ENCODE data around the gene AKT2. TPM values are rescaled to one million over a fixed set of nuclear protein-coding genes. Genes with fewer than 3 reads are reported as not detected.

AKT2 gene
- total and polyA plus RNA-seq, 2 experiments from 2014 or later = 60.1 to 193 TPM

GRCh38 chr19:40253611-40254092 is 31.5 kb downstream of the AKT2 start:
- no peaks in the 10 kb centered on the region for H3K4me1 ChIP-seq (ENCODE audit: low read depth)
- no peak for DNase-seq (ENCODE audit: low read depth in 1 of 2, low spot score in 1 of 2)
- no peaks in the 10 kb centered on the region for H3K27me3 ChIP-seq
- H3K36me3 ChIP-seq = peaks cover 9% of the 10 kb centered on the region
- TF ChIP-seq CTCF (IDR thresholded peaks at IDR 0.05; ENCODE audit: low read depth, low read length) = no peak
- H3K9me3 ChIP-seq (ENCODE audit: low read depth) = no peaks in the 10 kb centered on the region
- no peak overlapping the region for H3K4me3 ChIP-seq
- H3K27ac ChIP-seq = no peak overlapping the region

- Histone ChIP-seq H3K27ac (no peak overlapping the region), H3K4me1 (ENCODE audit: low read depth) (no peaks in the 10 kb centered on the region), H3K27me3 (no peaks in the 10 kb centered on the region), H3K36me3 (peaks cover 9% of the 10 kb centered on the region), H3K4me3 (no peak overlapping the region), H3K9me3 (ENCODE audit: low read depth) (no peaks in the 10 kb centered on the region)
- DNase-seq (ENCODE audit: low read depth in 1 of 2, low spot score in 1 of 2) = no peak
- no peak for TF ChIP-seq CTCF (IDR thresholded peaks at IDR 0.05; ENCODE audit: low read depth, low read length)
Observed at GRCh38 chr19:40252395-40252794, 32.8 kb downstream of the AKT2 start.

- no peaks in the 10 kb centered on the region for H3K9me3 ChIP-seq (ENCODE audit: low read depth)
- no peak overlapping the region for H3K27ac ChIP-seq
- no peaks in the 10 kb centered on the region for H3K4me1 ChIP-seq (ENCODE audit: low read depth)
- H3K27me3 ChIP-seq = no peaks in the 10 kb centered on the region
- H3K36me3 ChIP-seq = peaks cover 9% of the 10 kb centered on the region
- no peak for DNase-seq (ENCODE audit: low read depth in 1 of 2, low spot score in 1 of 2)
- H3K4me3 ChIP-seq = no peak overlapping the region
- no peak for TF ChIP-seq CTCF (IDR thresholded peaks at IDR 0.05; ENCODE audit: low read depth, low read length)
Observed at GRCh38 chr19:40251991-40252390, 33.2 kb downstream of the AKT2 start.

- Histone ChIP-seq H3K9me3 (ENCODE audit: low read depth) (no peaks in the 10 kb centered on the region), H3K27me3 (no peaks in the 10 kb centered on the region), H3K36me3 (peaks cover 9% of the 10 kb centered on the region), H3K4me3 (no peak overlapping the region), H3K4me1 (ENCODE audit: low read depth) (no peaks in the 10 kb centered on the region), H3K27ac (no peak overlapping the region)
- no peak for DNase-seq (ENCODE audit: low read depth in 1 of 2, low spot score in 1 of 2)
- TF ChIP-seq CTCF (IDR thresholded peaks at IDR 0.05; ENCODE audit: low read depth, low read length) = no peak
Observed at GRCh38 chr19:40251244-40251643, 33.9 kb downstream of the AKT2 start.

GRCh38 chr19:40249781-40250180 is 35.4 kb downstream of the AKT2 start:
- Histone ChIP-seq H3K36me3 (peaks cover 2% of the 10 kb centered on the region), H3K27me3 (no peaks in the 10 kb centered on the region), H3K4me1 (ENCODE audit: low read depth) (no peaks in the 10 kb centered on the region), H3K9me3 (ENCODE audit: low read depth) (no peaks in the 10 kb centered on the region), H3K27ac (no peak overlapping the region), H3K4me3 (no peak overlapping the region)
- DNase-seq (ENCODE audit: low read depth in 1 of 2, low spot score in 1 of 2) = no peak
- TF ChIP-seq CTCF (IDR thresholded peaks at IDR 0.05; ENCODE audit: low read depth, low read length) = no peak

- Histone ChIP-seq H3K9me3 (ENCODE audit: low read depth) (no peaks in the 10 kb centered on the region), H3K27me3 (no peaks in the 10 kb centered on the region), H3K36me3 (peaks cover 2% of the 10 kb centered on the region), H3K4me1 (ENCODE audit: low read depth) (no peaks in the 10 kb centered on the region), H3K4me3 (no peak overlapping the region), H3K27ac (no peak overlapping the region)
- DNase-seq (ENCODE audit: low read depth in 1 of 2, low spot score in 1 of 2) = no peak
- no peak for TF ChIP-seq CTCF (IDR thresholded peaks at IDR 0.05; ENCODE audit: low read depth, low read length)
Observed at GRCh38 chr19:40249201-40249600, 35.9 kb downstream of the AKT2 start.
